Fibroblast of pulmonary artery (primary cell): ENCODE results near the gene CAMTA1.

ENCODE experiments used
- DNase-seq: peaks from one replicate; pipeline ENCODE4 v3.0.0-alpha.2; 2010; ENCODE audit warnings: low read depth
- H3K4me3 ChIP-seq: replicated peaks from 2 replicates; pipeline ENCODE4 v1.5.1; 2011; ENCODE audit warnings: low read depth, mild to moderate bottlenecking, control low read depth, low read length, moderate library complexity
- CTCF ChIP-seq: IDR thresholded peaks from 2 replicates; pipeline ENCODE4 v1.5.1; 2011; ENCODE audit warnings: mild to moderate bottlenecking, control low read depth, low read length, inconsistent platforms; ENCODE audit errors: missing control alignments

CAMTA1 gene

GRCh38 chr1:6777813-6778212 lies 7.4 kb upstream of the CAMTA1 start:
- TF ChIP-seq CTCF: no peak
- DNase-seq: no peak
- H3K4me3 ChIP-seq: no peak overlapping the region

GRCh38 chr1:6779089-6779805 lies 6.0 kb upstream of the CAMTA1 start:
- no peak for DNase-seq
- no peak for TF ChIP-seq CTCF
- H3K4me3 ChIP-seq: no peak overlapping the region

GRCh38 chr1:6782151-6782550 lies 3.1 kb upstream of the CAMTA1 start:
- no peak for DNase-seq
- H3K4me3 ChIP-seq: no peak overlapping the region
- TF ChIP-seq CTCF: no peak

- TF ChIP-seq CTCF: no peak
- H3K4me3 ChIP-seq: peak overlapping the region; percentile 62
- DNase-seq: no peak
Observed at GRCh38 chr1:6783221-6783620, 2.0 kb upstream of the CAMTA1 start.

GRCh38 chr1:6783936-6784559 lies 1.2 kb upstream of the CAMTA1 start:
- H3K4me3 ChIP-seq: peak overlapping the region; percentile 62
- peak; percentile 31 for DNase-seq
- no peak for TF ChIP-seq CTCF

- TF ChIP-seq CTCF: no peak
- DNase-seq: peak; percentile 100
- peak overlapping the region; percentile 62 for H3K4me3 ChIP-seq
Observed at GRCh38 chr1:6784560-6785317, 515 bp upstream of the CAMTA1 start.
